ENCODE measurements around the gene WNT7B. TPM values are rescaled to one million over a fixed set of nuclear protein-coding genes. Genes with fewer than 3 reads are reported as not detected.

WNT7B gene
- total RNA-seq, 4 donors from 2014 or later: 0.41 TPM; not detected in 3

DNA sequence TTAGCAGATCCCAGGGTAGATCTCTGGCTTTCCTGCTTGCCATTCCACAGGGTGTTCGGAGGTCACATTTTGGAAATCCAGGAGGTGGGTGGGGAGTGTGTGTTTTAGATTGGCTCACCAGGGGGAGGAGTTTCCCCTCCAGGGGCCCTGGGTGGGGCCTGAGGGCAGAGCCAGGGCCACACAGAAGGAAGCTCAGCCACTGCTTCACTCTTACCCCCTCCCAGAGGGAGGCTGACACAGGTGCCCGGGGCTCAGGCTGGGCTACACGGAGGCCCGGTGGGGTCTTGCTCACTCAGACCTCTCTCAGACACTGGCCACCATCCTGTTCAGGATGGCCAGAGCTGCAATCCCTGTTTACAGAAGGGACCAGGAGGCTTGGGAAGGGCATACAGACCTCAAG, 2.5 kb downstream of the WNT7B start:
- H3K27me3 ChIP-seq: peaks cover 31 to 51% of the 10 kb centered on the region in 2 donors
- no peak overlapping the region for H3K4me3 ChIP-seq
- intact Hi-C loops (cut with DNase I; ENCODE audit: low total_unique reads): no loop called here
- no peaks in the 10 kb centered on the region for H3K9me3 ChIP-seq
- TF ChIP-seq POLR2A (IDR thresholded peaks at IDR 0.05) (no peak), CTCF (IDR thresholded peaks at IDR 0.05) (no peak)
- no peak for DNase-seq
- H3K36me3 ChIP-seq: no peaks in the 10 kb centered on the region
- H3K27ac ChIP-seq: no peak overlapping the region
- H3K4me1 ChIP-seq: peaks cover 0 to 31% of the 10 kb centered on the region in 2 donors

DNA sequence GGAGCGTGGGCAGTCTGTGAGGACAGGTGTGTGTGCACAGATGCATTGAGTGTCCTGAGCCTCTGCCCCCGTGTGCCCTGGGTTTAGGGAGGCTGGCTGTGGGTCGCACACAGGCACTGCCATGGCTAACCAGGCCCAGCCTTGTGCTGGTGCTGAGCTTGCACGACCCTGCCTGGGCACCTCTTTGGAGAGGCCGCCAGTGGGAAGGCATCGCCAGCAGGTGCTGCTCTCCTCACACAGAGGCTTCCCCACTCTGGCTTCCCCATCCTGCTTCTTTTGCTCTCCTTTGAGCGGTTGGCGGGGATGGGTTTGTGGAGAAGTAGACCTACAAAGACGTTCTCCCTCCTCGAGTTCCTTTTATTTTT, 4.1 kb downstream of the WNT7B start:
- peaks cover 23 to 46% of the 10 kb centered on the region in 2 donors for H3K27me3 ChIP-seq
- no peaks in the 10 kb centered on the region for H3K36me3 ChIP-seq
- H3K27ac ChIP-seq: no peak overlapping the region
- no peak overlapping the region for H3K4me3 ChIP-seq
- intact Hi-C loops (cut with DNase I; ENCODE audit: low total_unique reads): no loop called here
- TF ChIP-seq POLR2A (IDR thresholded peaks at IDR 0.05): no peak
- TF ChIP-seq CTCF (IDR thresholded peaks at IDR 0.05): no peak
- DNase-seq: no peak
- H3K9me3 ChIP-seq: no peaks in the 10 kb centered on the region
- peaks cover 0 to 31% of the 10 kb centered on the region in 2 donors for H3K4me1 ChIP-seq

GRCh38 chr22:45972091-45972888, 4.7 kb downstream of the WNT7B start:
- no peaks in the 10 kb centered on the region for H3K36me3 ChIP-seq
- peaks cover 0 to 31% of the 10 kb centered on the region in 2 donors for H3K4me1 ChIP-seq
- DNase-seq: no peak
- no peaks in the 10 kb centered on the region for H3K9me3 ChIP-seq
- intact Hi-C loops (cut with DNase I; ENCODE audit: low total_unique reads): no loop called here
- H3K27ac ChIP-seq: no peak overlapping the region
- peaks cover 23 to 40% of the 10 kb centered on the region in 2 donors for H3K27me3 ChIP-seq
- TF ChIP-seq CTCF (IDR thresholded peaks at IDR 0.05): no peak
- no peak for TF ChIP-seq POLR2A (IDR thresholded peaks at IDR 0.05)
- H3K4me3 ChIP-seq: no peak overlapping the region

- Histone ChIP-seq H3K27ac (no peak overlapping the region), H3K4me1 (peaks cover 0 to 25% of the 10 kb centered on the region in 2 donors), H3K9me3 (no peaks in the 10 kb centered on the region), H3K36me3 (no peaks in the 10 kb centered on the region), H3K4me3 (no peak overlapping the region), H3K27me3 (peaks cover 23 to 38% of the 10 kb centered on the region in 2 donors)
- TF ChIP-seq POLR2A (IDR thresholded peaks at IDR 0.05): no peak
- intact Hi-C loops (cut with DNase I; ENCODE audit: low total_unique reads): no loop called here
- no peak for DNase-seq
Observed at GRCh38 chr22:45971408-45972028, 5.4 kb downstream of the WNT7B start.

GRCh38 chr22:45970705-45971407, 6.1 kb downstream of the WNT7B start:
- no peak for DNase-seq
- intact Hi-C loops (cut with DNase I; ENCODE audit: low total_unique reads): no loop called here
- Histone ChIP-seq H3K4me3 (no peak overlapping the region), H3K36me3 (no peaks in the 10 kb centered on the region), H3K27ac (no peak overlapping the region), H3K9me3 (no peaks in the 10 kb centered on the region), H3K27me3 (peaks cover 23 to 38% of the 10 kb centered on the region in 2 donors), H3K4me1 (peaks cover 0 to 21% of the 10 kb centered on the region in 2 donors)
- TF ChIP-seq POLR2A (IDR thresholded peaks at IDR 0.05): no peak
- no peak for TF ChIP-seq CTCF (IDR thresholded peaks at IDR 0.05)
